Fibroblast of skin of abdomen (primary cell): ENCODE data around the gene ADGRV1.
"Not testable (repeated sequence)": the region's sequence is repeated elsewhere in the genome, so short reads cannot be mapped to it uniquely, and the experiment has no call there.

Source experiments
- DNase-seq: peaks from one replicate; pipeline ENCODE4 v3.0.0-alpha.2; 2013

ADGRV1 gene

DNA sequence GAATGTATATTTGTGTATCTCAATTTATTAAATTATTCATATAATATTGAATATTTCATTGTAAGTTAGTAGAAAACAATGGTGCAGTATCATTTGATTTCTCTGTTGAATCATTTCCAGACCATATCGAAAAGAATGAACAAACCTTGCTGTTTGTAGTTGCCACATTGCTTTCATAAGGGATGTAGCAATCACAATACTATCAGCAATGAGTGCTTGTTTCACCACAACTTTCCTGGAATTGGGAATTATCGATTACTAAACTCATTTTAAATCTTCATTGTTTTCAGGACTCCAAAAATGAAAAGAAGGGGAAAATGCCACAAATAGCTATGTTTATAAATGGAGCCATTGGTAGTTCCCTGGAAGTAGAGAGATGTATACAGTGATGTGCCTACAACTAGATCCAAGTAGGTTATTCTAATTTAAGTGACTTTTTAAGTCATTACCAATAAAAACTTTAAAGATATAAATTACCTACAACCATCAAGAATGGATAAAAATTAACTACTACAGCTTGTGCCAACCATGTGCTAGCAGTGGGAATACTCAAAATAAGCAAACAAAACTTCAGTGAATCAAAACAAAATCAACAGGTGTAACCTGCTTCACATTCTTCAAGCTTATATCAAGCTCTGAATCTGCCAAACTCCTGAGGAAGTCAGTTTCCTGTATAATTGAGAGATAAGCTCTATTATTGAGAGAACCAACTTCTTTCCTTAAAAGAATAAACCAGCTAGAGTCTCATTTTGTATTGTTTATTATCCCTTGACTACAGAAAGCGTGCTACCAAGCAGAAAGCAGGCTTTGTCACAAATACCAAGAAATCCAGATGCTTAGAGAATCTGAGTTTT is 358.6 kb downstream of the ADGRV1 start:
- no peak for DNase-seq

DNA sequence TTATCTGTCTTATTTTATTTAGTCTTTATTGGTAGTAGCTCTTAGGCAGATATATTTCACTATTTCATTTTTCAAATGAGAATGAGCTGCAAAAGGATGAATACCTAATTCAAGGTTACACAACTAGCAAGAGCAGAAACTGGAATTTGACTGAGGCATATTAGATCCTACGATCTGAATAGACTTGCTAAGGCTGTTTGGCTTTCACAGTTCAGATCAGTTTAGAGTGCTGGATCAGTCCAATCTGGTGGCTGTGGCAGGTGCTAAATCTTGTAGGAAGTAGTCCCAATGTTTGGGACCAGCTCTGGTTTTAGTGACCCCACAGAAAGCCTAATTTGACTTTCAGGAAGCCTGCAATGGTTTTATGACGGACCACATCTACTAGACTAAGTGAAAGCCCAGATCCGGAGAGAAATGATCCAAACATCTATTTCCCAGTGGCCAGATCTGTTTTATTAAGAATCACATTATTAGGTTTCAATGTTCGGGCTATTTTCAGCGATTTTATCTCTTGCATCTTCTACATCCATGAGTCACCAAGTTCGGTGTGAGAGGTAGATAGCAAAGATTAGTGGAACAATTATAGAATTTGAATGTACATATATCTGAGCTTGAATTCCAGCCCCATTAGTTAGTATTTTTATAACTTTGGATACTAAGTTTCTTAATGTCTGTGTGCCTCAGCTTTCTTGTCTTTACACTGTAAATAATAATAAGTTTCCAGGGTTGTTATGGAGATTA is 359.5 kb downstream of the ADGRV1 start:
- DNase-seq: no peak

DNA sequence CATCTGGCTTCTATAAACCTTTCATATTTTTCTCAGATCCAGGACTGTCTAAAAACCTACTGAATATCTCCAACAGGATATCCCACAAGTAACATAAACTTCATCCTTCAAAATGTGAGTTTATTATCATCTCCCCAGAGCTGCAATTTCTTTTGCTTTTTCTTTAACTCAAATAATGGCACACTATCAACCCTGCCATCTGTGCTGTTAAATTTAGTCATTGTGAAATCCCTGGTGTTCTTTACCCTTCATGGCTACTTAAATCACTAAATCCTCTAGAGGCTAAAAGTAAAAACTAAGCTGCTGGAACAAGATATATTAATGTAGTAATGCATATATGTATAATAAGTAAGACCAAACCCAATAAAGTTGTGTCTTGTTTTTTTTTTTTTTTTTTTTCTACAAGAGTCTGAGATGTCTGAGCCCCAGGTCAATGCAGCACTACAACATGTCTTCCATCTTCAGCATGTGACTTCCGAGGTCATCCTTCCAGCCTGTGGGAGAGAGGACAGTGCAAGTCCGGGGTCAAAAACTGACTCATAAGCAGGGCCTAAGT is 362.9 kb downstream of the ADGRV1 start:
- DNase-seq: no peak

DNA sequence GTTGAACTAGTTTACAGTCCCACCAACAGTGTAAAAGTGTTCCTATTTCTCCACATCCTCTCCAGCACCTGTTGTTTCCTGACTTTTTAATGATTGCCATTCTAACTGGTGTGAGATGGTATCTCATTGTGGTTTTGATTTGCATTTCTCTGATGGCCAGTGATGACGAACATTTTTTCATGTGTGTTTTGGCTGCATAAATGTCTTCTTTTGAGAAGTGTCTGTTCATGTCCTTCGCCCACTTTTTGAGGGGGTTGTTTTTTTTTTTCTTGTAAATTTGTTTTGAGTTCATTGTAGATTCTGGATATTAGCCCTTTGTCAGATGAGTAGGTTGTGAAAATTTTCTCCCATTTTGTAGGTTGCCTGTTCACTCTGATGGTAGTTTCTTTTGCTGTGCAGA is 365.6 kb downstream of the ADGRV1 start:
- DNase-seq: not testable (repeated sequence)

DNA sequence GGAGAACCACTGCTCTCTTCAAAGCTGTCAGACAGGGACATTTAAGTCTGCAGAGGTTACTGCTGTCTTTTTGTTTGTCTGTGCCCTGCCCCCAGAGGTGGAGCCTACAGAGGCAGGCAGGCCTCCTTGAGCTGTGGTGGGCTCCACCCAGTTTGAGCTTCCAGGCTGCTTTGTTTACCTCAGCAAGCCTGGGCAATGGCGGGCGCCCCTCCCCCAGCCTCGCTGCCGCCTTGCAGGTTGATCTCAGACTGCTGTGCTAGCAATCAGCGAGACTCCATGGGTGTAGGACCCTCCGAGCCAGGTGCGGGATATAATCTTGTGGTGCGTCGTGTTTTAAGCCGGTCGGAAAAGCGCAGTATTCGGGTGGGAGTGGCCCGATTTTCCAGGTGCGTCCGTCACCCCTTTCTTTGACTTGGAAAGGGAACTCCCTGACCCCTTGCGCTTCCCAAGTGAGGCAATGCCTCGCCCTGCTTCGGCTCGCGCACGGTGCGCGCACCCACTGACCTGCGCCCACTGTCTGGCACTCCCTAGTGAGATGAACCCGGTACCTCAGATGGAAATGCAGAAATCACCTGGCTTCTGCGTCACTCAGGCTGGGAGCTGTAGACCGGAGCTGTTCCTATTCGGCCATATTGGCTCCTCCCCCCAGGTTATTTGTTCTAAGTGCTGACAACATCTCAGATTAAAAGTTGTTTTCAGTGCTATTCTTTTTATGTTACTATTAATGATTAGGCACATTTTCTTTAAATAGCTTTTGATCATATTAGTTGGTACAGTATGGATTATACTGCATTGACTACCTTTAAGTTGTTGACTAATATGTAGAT is 370.6 kb downstream of the ADGRV1 start:
- DNase-seq: not testable (repeated sequence)

DNA sequence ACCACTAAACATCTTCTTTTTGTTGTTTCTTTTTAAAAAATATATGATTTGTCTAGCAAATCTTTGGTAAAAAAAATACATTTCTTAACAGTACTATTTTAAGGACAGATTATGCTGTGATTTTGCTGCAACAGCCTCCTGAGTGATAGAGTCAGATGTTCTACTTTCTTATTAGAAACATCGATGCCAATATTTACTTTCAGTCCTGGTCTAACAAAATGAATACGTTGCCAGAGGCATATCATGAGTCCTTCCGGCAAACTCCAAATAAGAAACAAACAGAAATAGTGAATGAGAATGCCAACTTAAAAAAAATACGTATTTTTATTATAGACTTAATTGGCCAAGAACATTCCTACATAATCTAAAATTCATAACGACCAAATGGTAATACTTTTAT is 371.5 kb downstream of the ADGRV1 start:
- DNase-seq: no peak

DNA sequence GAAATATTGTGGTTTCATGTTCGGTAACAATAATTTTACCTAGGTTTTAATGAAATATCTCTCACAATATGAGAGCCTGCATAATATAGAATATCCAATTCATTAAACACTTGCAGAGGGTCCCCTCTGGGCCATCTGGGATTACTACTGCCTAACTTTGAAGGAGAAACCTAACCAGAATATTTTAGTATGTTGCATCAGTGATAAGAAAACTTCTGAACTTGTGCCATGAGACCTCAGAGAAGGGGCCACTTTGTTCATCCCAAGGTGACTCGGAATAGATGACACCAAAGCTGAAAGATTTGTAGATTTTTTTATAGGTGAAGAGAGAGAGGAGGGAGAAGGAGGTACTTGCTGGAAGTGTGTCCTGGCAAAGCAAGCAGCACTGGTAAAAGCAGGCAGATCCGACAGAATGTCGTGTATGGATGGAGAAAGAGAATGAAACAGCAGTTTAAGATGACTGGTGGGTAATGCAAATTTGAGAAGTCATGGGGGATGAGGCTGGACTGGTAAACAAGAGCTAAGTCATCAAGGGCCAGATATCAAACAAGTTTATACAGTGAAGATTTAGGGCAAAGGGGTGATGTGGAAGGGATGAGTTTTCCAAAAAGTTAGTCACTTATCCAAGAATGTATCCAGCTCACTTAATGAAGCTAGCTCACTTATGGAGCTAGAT is 372.3 kb downstream of the ADGRV1 start:
- no peak for DNase-seq

DNA sequence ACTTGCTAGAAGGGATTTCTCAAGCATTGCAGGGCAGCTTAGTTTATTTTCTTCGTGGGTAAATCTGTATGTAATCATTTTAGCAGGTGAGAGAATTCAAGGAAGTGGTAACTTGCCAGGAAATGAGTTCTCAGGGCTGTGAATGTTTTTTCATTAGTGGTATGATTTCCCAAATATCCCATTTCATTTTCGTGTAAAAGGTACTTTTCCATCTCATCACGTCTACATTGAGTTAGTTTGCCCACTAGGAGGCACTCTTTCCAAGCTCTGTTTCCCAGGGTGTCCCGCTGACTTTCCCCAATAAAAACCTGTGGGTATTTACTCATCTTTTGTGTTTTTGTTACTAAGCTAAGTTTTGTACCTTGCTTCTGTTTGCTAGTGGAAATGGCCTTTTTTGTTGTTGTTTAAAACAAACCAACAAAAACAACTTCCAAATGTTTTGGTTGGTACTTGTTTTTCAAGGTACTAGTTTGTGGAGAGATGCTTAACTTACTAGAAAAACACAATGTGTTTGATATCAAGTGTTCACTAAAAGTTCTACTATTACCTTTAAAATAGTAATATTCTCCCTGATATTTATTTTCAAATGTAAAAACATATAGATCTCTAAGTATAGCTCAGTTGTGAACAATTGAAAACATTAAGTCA is 373.6 kb downstream of the ADGRV1 start:
- peak; percentile 55 for DNase-seq

DNA sequence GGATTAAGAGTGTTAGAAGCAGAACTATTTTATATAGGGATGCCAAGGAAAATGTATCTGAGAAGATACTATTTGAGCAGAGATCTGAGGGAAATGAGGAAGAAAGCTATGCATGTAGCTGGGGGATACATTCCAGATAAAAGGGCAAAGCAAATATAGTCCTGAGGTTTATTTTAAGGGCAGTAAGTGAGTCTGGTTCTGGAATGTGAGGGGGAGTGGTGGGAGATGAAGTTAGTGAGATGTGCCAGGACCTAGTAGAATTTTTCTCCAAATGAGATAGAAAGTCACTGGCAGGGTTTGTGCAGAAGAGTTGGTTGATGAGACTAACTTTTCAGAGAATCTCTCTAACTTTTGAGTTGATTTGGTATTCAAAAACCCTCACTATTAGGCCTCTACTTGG is 374.7 kb downstream of the ADGRV1 start:
- DNase-seq: no peak

DNA sequence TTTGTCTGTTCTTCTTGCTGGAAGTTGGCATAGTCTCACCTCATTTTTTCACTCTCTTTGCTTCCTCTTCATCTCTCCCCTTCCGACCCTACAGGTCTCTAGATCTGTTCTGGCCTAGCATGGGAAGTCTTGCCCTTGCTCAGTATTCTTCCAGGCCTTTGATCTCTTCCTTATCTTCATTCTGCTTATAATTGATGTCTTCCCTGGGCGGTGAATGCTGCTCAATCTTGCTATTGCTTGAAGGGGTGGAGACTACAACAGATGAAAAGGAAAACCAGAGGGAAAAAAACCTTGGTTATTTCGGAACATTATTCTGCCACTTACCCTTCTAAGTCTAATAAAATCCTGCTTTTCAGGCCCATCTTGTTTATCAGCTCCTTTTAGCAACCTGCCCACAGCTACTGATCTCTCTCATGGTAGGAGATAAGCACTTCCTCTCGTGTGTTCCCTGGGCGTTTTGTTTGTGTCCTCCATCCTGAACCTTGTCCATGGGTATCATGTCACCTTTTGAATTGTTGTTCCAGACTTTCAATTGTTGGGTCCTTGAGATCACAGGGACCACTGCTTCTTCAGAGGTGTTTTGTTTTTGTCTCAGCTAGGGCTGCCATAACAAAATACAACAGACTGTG is 375.6 kb downstream of the ADGRV1 start:
- no peak for DNase-seq

DNA sequence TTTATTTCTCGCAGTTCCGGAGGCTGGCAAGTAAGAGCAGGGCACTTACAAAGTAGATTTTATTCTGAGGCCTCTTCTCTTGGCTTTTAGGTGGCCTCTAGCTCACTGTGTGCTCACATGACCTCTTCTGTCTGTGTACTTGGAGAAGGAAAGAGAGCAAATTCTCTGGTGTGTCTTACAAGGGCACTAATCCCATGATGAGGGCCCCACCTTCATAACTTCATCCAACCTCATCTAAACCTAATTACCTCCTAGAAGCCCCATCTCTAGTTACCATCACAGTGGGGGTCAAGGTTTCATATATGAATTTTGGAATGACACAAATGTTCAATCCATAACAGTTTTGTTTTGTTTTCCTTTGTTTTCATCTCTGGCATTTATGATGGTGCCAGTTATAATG is 376.1 kb downstream of the ADGRV1 start:
- DNase-seq: no peak

DNA sequence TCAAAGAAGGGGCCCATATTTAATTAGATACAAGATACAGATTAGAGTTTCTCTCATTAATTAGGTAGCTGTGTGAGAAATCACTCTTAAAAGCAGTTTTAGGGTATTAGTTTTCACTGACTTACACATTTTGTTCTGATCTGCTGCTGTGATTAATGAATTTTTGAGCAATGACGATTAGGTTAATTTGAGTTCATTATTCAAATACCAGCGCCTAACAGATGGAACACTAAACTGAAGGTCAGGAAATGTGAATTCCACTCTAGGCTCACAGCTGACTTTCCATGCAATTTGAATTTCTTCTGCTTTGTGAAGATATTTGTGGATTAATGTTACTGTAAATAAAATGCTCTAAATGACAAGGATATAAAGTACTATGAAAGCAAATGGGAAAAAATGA is 380.6 kb downstream of the ADGRV1 start:
- DNase-seq: peak; percentile 53

DNA sequence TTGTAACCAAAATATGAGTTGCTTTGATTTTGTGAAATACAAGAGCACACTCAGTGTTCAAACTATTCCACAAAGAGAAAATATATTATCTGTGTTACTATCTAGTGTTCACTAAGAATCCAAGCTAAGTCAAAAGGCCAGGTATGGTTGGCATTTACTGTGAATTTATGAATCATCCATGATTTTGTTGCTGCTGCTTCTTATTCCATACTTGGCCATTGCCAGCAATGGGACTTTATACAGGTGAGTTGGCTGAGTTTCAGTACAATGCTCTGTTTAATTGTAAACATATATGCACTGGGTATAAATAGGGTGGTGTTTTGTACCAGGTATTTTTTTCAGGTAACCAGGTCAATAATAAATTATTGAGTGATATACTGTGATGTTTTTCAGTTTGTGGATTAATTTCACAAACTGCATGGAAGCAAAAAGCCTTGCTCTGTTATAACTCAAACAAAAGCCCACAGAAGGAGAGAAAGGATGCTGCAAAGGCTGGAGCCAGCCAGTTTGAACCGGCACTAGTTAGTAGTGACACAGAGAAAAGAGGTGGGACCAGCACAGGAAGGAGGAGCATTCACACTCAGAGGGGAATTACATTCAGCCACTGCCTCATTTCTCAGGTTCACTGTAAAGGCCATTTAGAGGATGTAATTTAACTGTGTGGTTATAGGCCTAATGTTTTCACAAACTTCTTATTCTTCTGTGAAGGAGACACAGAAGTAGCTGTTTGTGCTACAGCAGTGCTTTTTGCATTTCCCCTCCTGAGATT is 381.8 kb downstream of the ADGRV1 start:
- DNase-seq: peak; percentile 53

DNA sequence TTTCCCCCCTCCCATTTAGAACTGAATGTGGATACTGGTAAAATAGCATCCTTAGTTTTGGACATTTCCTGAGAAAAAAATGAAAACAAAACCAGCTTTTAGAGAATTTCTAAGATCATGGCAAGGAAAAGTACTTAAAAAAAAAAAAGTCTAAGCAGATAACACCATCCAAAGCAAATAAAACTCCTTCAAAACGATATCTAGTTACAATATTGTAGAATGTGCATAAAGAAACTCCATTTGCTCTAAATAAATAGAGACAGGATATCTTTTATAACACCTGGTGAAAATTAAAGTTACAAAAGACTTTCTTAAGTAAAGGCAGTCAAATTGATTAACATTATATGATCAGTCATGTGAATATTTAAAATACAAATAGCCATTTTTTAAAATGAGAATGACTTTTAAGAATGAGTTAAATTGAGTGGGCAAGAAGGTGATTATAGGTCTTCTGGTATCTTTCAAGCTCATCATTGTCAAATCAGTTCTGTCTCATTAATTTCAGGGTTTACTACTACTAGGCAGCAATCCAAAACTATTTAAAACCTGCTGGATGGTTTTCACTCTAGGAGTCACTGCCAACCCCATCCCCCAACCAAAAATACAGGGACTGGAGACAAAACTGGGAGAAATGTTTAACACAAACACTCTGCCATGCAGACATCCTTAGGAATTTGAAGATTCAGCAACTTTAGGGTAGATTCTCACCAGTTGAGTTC is 382.6 kb downstream of the ADGRV1 start:
- no peak for DNase-seq

DNA sequence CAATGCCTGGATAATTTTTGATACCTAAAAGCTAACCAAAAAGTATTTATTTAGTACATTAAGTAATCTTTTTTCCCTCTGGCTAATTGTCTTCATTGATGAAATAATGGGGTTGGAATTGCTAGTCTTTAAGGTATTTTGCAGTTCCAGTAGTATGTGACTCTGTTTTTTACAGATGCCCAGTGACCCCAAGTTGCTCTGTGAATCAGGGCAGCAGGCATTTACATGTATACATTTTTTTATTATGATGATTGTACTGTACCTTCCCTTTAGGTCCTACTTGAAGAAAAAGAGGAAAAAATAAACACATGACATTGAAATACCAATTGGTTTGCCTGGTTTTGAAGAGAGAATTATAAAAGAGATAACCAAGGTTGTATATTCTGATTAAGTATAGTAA is 385.5 kb downstream of the ADGRV1 start:
- DNase-seq: peak; percentile 22

DNA sequence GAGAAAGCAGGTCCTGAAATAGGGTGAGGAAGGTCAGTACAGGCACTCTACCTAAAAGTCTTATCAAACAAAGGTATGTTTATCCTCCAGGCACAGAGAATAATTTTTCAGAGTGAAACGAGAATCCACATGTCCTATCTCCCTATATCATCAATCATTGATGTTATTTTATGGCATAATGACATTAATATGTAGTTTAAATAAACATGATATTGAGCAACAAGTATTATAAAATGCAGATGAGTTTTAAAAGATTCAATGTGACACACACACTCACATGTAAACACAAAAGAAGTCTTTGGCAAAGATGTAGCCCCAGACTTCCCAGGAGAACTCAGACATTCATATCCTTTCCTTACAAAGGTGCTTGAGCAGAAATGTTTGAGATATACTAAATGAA is 389.1 kb downstream of the ADGRV1 start:
- no peak for DNase-seq

DNA sequence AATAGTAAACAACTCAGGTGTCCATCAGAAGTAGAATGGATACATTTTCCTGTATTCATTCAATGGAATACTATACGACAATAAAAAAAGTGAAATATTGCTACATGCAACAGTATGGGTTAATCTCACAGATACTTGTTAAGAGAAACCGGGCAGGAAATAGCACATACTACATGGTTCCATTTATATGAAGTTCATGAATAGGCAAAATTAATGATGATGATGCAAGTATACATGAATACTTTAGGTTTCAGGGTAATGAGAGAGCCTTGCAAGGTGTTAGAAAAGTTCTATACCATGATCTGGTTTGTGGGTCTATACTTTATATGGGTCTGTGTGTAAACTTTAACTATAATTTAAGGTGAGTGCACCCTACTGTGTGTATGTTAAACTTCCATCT is 390.4 kb downstream of the ADGRV1 start:
- no peak for DNase-seq

DNA sequence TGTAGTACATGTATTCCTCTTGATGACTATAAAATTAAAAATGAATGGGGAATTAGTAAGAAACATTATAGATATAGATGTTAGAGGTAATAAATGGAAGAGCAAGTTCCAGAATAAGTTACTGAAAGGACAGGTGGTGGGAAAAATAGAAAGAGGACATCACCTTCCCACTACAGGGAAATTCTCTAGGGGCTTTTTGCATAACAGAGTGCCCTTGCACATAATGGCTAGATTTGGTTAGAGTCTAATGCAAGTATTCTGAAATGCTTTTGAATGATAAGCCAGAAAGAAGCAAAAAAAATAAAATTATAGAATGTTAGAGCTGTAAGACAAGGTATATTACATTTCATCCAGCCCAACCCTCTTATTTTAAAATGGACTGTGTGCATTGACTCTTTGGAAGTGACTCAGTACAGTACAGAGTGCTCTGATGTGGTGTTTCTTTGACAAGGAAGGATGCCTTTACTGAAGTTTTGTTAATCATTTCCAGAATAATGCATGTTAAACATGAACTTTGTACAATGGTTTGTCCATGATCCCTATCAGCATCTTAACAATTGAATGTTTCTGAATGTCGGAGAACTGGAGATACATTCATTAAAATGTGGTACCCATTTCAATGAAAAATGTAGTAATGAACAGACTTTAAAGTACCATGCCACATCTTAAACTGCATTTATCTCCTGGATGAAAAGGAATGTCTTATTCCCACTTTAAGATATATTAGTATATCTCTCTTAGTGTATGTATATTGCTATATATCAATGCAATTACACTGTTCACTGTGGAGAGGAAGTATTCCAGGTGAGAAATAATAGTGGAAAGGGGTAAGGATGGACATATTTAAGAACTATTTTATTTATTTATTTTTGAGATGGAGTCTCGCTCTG is 391.1 kb downstream of the ADGRV1 start:
- no peak for DNase-seq
